ENCODE results near the gene PLEKHA4.

DNA sequence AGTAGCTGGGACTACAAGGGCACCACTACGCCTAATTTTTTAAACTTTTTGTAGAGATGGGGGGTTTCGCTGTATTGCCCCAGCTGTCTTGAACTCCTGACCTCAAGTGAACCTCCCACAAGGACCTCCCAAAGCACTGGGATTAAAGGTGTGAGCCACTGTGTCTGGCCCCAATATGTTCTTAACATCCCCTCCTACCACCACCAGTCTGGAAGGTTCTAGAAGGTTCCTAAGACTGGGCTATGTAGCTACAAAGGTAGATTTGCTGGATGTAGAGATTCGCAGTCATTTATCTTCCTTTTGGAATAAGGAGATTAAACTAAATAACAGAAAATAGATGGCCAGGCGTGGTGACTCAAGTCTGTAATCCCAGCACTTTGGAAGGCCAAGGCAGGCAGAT lies 37.5 kb downstream of the PLEKHA4 start:
- TF ChIP-seq, protein P1, sequence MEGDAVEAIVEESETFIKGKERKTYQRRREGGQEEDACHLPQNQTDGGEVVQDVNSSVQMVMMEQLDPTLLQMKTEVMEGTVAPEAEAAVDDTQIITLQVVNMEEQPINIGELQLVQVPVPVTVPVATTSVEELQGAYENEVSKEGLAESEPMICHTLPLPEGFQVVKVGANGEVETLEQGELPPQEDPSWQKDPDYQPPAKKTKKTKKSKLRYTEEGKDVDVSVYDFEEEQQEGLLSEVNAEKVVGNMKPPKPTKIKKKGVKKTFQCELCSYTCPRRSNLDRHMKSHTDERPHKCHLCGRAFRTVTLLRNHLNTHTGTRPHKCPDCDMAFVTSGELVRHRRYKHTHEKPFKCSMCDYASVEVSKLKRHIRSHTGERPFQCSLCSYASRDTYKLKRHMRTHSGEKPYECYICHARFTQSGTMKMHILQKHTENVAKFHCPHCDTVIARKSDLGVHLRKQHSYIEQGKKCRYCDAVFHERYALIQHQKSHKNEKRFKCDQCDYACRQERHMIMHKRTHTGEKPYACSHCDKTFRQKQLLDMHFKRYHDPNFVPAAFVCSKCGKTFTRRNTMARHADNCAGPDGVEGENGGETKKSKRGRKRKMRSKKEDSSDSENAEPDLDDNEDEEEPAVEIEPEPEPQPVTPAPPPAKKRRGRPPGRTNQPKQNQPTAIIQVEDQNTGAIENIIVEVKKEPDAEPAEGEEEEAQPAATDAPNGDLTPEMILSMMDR (IDR thresholded peaks at IDR 0.05): no peak
- TF ChIP-seq POLR2A (IDR thresholded peaks at IDR 0.05): no peak
- TF ChIP-seq POLR2AphosphoS5 (IDR thresholded peaks at IDR 0.05): no peak

All from gastroesophageal sphincter (tissue), 3 donors.